Measurements from ENCODE around the gene GREB1.

Gene GREB1

DNA sequence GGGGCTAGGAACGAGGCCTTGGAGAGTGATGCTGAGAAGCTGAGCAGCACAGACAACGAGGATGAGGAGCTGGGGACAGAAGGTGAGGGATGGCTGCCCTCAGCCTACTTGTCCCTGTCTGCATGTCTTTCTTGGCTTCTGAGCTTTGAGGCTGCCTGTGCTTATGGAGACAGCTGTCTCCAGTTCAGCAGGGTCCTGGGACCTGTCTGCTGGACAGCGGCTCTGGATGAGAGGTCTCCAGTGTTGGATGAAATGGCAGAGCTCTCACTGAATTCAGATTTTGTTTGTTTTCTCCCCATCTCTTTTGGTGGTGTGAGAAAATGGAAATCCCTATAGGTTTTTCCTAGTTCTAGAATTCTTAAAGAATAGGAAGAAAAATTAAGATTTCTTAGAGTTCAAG is 81.4 kb downstream of the GREB1 start:
- no peaks in the 10 kb centered on the region for H3K36me3 ChIP-seq (ENCODE audit: control insufficient read depth in 2 of 2, insufficient read depth in 1 of 2, low read length in 2 of 2)
- ChIA-PET POLR2A (no interaction called here), CTCF (interaction anchor here (1.6 kb wide), 1 partner anchor 10 kb away, joined by 3 read pairs; no protein-coding TSS in a partner anchor)
- H3K9me3 ChIP-seq (ENCODE audit: control insufficient read depth, insufficient read depth, low read depth, low read length), result no peaks in the 10 kb centered on the region
- no peak overlapping the region for H3K27ac ChIP-seq (ENCODE audit: extremely low read depth, low read depth, low read length)
- no peak for TF ChIP-seq ZNF335 (tag by site-specific recombination; conservative IDR thresholded peaks at IDR 0.05)
- no peak for TF ChIP-seq ZNF280D (tag by site-specific recombination; IDR thresholded peaks at IDR 0.05)
- no peak for TF ChIP-seq ZNF560 (tag by site-specific recombination; IDR thresholded peaks at IDR 0.05; ENCODE audit: borderline replicate concordance)
- TF ChIP-seq, protein P1, sequence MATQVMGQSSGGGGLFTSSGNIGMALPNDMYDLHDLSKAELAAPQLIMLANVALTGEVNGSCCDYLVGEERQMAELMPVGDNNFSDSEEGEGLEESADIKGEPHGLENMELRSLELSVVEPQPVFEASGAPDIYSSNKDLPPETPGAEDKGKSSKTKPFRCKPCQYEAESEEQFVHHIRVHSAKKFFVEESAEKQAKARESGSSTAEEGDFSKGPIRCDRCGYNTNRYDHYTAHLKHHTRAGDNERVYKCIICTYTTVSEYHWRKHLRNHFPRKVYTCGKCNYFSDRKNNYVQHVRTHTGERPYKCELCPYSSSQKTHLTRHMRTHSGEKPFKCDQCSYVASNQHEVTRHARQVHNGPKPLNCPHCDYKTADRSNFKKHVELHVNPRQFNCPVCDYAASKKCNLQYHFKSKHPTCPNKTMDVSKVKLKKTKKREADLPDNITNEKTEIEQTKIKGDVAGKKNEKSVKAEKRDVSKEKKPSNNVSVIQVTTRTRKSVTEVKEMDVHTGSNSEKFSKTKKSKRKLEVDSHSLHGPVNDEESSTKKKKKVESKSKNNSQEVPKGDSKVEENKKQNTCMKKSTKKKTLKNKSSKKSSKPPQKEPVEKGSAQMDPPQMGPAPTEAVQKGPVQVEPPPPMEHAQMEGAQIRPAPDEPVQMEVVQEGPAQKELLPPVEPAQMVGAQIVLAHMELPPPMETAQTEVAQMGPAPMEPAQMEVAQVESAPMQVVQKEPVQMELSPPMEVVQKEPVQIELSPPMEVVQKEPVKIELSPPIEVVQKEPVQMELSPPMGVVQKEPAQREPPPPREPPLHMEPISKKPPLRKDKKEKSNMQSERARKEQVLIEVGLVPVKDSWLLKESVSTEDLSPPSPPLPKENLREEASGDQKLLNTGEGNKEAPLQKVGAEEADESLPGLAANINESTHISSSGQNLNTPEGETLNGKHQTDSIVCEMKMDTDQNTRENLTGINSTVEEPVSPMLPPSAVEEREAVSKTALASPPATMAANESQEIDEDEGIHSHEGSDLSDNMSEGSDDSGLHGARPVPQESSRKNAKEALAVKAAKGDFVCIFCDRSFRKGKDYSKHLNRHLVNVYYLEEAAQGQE (tag by site-specific recombination; IDR thresholded peaks at IDR 0.05), result peak; percentile 88
- TF ChIP-seq, protein P2, sequence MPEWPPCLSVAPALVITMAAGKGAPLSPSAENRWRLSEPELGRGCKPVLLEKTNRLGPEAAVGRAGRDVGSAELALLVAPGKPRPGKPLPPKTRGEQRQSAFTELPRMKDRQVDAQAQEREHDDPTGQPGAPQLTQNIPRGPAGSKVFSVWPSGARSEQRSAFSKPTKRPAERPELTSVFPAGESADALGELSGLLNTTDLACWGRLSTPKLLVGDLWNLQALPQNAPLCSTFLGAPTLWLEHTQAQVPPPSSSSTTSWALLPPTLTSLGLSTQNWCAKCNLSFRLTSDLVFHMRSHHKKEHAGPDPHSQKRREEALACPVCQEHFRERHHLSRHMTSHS (tag by site-specific recombination; IDR thresholded peaks at IDR 0.05), result no peak
- TF ChIP-seq, protein P3, sequence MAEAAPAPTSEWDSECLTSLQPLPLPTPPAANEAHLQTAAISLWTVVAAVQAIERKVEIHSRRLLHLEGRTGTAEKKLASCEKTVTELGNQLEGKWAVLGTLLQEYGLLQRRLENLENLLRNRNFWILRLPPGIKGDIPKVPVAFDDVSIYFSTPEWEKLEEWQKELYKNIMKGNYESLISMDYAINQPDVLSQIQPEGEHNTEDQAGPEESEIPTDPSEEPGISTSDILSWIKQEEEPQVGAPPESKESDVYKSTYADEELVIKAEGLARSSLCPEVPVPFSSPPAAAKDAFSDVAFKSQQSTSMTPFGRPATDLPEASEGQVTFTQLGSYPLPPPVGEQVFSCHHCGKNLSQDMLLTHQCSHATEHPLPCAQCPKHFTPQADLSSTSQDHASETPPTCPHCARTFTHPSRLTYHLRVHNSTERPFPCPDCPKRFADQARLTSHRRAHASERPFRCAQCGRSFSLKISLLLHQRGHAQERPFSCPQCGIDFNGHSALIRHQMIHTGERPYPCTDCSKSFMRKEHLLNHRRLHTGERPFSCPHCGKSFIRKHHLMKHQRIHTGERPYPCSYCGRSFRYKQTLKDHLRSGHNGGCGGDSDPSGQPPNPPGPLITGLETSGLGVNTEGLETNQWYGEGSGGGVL (tag by site-specific recombination; IDR thresholded peaks at IDR 0.05), result no peak
- no peaks in the 10 kb centered on the region for H3K4me1 ChIP-seq (ENCODE audit: control insufficient read depth, insufficient read depth, low read length)
- H3K4me3 ChIP-seq (ENCODE audit: low read depth, low read length), result no peak overlapping the region

- TF ChIP-seq SP7 (tag by site-specific recombination; IDR thresholded peaks at IDR 0.05) (no peak), SCRT2 (tag by site-specific recombination; IDR thresholded peaks at IDR 0.05) (no peak), ZNF560 (tag by site-specific recombination; IDR thresholded peaks at IDR 0.05; ENCODE audit: borderline replicate concordance) (no peak), ZNF19 (tag by site-specific recombination; IDR thresholded peaks at IDR 0.05; ENCODE audit: low read depth) (no peak), ZNF404 (tag by site-specific recombination; IDR thresholded peaks at IDR 0.05) (no peak), GFI1B (tag by site-specific recombination; IDR thresholded peaks at IDR 0.05) (no peak)
- TF ChIP-seq, protein P1 (tag by site-specific recombination; IDR thresholded peaks at IDR 0.05), result peak; percentile 95
- Histone ChIP-seq H3K36me3 (ENCODE audit: control insufficient read depth in 2 of 2, insufficient read depth in 1 of 2, low read length in 2 of 2) (no peaks in the 10 kb centered on the region), H3K27ac (ENCODE audit: extremely low read depth, low read depth, low read length) (no peak overlapping the region), H3K4me3 (ENCODE audit: low read depth, low read length) (no peak overlapping the region), H3K4me1 (ENCODE audit: control insufficient read depth, insufficient read depth, low read length) (no peaks in the 10 kb centered on the region), H3K9me3 (ENCODE audit: control insufficient read depth, insufficient read depth, low read depth, low read length) (no peaks in the 10 kb centered on the region)
- CTCF ChIA-PET, result no interaction called here
- POLR2A ChIA-PET, result no interaction called here
Measured at GRCh38 chr2:11616097-11616687, 82.3 kb downstream of the GREB1 start.
